Effector CD4-positive, alpha-beta T cell (primary cell): ENCODE measurements around the gene FOXF2.

Experiments
- DNase-seq: peaks from one replicate; pipeline ENCODE4 v3.0.0-alpha.2; 2020

The FOXF2 gene

DNA sequence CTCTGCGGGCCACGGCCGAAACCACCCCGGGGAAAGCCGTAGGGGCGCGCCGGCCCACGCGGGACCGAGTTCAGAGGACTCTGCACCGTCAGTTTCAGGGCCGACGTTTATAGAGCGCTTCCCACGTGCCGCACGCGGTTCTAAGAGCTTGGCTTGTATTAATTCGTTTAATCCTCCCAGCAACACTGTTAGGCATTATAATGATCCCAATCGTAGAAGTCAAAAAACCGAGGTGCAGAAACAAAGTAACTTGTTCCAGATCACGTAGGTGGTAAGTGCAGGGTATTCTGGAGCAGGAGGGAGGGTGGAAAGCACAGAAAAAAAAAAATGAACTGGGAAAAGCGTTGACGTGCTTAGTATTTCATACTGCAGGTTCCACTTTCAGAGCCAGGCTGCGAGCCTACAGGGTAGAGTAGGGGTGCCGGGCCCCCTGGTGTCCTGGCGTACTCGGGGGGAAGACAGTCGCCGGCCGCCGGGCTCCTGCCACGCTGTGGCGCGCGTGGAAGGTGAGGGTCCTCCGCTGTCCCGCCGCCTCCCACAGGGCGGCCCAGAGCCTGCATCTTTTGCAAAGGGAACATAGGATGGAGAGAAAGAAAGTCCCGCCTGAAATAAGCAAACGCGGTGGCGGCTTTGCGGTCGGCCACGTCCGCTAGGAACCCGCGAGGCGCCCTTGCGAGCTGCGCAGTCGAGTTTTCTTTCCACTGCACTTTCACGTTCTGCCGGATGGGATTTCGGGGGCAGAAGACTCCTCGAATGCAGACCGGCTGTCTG is 10.2 kb upstream of the FOXF2 start:
- no peak for DNase-seq

DNA sequence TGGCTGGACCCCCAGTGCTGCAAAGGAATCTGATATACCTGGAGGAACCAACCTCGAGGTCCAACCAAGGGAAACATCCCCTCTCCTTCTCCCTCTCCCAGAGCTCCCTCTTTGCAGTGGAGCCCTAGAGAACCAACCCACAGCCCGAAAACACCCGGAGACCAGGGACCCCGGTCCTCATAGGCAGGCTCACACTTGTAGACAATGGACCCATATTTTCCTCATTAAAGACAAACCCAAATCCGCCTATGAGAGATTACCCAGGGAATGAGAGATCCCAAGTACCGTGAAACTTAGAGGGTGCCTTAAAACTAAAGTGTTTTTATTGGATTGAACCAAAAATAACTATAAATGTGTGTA is 9.6 kb upstream of the FOXF2 start:
- no peak for DNase-seq

DNA sequence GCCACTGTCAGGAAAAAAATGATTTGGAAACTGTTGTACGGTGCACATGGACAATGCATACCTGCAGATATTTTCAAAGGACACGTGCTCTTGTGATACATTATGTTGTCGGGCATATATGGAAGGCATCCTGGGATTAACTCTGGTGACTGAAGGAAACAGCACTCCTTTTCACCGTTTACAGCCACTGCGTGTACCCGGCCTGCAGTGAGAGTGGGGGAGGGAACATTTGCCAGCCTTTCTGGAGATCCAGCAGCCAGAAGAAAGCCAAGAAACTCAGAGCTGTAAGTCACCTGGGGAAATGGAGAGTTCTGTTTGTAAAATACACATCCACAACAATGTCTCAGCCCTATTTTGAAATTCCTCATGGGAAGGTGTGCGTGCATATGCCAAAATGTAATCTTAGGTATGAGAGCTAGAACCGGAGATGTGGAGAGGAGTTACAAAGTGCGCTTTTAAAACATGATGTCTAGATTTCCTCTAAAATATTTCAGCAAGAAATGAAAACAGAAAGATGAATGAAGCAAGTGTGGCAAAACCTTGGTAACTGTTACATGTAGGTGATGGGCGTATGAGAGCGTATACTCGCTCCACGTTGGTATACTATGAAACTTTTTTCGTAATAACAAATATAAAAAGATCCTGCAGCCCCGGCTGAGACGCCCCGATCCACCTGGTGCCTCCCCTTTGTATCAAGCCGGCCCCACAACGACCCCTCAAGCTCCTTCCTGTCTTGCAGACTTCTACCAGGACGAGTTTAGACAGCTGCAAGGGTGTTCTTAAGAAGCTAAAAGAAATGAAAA is 8.6 kb upstream of the FOXF2 start:
- DNase-seq: no peak

DNA sequence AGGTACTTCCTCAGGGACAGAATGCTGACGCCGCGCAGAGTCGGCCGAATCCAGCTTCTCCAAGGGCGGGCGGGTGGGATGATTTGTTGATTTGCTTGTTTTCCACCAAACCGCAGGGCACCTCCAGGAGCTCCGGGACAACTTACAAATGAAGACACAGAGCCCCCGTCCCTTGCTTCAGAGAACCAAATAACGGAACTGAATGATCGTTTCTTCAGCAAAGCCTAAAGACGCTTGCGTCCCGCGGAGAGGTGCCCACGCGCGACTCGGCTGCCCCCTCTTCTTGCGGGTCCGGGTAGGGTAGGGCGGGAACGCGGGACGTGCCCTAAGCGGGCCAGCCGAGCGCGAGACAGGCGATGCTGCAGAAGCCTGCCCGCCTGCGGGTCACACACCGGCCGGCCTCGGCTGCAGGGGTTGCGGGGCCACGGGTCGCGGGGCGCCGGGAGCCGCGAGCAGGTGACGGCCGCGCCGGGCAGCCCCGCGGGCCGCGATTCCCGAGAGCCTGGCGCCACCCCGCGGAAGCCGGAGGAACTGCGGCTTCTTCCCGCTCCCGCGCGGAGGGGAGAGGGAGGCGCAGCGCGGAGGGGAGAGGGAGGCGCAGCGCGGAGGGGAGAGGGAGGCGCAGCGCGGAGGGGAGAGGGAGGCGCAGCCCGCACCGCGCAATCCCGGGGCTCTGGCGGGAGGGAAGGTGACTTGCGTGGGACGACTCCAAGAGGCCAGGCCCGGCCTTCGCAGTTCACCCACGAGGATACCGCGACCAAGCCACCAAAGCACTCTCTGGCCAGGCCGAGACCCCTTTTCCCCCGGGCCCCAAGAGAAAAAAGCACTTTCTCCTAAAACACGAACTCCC is 7.7 kb upstream of the FOXF2 start:
- peak; percentile 29 for DNase-seq

DNA sequence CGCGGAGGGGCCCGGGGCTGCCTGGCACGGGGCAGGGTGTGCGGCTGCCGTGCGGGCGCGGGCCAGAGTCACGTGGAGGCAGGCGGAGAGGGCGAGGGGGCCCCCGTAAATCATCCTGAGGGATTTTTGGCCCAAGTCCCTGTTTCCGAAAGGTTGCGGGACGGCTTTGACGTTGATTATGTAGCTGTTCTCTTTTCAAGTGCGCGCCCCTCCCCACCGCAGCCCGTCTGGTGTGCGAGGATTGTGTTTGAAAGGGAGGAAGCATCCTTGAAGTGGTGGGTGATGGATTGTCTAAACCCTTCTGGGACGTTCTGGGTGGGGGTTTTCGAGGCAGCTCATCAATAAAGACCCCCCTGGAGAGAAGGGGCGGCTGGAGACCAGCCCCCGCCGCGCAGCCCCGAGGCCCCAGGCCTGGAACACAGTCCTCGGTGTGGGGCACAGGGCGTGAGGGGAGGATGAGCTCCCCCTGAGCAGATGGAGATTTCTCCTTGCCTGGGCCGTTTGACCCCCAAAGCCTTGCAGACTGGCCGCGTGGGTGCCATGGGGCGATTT is 7.0 kb upstream of the FOXF2 start:
- no peak for DNase-seq

DNA sequence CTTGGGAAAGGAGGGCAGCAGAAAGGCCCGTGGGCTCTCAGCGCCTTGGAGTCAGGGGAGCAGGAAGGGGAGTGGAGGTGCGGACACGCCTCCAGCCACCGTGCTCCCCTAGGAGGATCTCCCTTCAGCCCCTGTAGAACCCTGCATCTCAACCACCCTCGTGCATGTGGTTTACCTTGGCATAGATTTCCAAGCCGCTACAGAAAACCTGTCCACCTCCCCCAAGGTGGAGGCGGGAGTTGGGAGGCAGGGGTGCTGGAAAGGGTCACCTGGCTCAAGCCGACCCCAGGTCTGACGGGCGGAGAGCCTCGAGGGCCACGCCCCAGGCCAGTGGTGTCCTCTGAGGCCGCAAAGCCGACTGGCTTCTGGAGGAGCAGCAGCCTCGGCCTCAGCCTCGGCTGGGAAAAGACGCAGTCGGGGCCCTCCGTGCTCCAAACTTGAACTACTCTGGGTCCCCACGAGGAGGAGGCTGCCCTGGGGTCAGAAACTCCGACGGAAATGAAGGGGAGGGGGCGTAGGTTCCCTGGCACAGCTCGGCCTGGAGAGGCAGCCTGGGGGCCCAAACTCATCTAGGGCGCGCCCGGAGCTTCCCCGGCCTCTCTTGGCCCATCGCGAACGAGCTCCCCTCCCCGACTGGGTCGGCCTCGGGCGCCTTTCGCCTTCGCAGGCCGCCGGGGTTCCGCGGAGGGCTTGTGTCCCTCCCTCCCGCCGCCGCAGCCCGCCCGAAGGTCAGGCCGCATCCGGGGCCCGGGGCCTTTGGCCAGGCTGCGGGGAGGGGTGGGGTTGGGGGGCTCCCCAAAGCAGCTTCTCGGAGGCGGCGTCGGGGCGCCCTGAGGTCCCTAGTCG is 6.3 kb upstream of the FOXF2 start:
- no peak for DNase-seq

DNA sequence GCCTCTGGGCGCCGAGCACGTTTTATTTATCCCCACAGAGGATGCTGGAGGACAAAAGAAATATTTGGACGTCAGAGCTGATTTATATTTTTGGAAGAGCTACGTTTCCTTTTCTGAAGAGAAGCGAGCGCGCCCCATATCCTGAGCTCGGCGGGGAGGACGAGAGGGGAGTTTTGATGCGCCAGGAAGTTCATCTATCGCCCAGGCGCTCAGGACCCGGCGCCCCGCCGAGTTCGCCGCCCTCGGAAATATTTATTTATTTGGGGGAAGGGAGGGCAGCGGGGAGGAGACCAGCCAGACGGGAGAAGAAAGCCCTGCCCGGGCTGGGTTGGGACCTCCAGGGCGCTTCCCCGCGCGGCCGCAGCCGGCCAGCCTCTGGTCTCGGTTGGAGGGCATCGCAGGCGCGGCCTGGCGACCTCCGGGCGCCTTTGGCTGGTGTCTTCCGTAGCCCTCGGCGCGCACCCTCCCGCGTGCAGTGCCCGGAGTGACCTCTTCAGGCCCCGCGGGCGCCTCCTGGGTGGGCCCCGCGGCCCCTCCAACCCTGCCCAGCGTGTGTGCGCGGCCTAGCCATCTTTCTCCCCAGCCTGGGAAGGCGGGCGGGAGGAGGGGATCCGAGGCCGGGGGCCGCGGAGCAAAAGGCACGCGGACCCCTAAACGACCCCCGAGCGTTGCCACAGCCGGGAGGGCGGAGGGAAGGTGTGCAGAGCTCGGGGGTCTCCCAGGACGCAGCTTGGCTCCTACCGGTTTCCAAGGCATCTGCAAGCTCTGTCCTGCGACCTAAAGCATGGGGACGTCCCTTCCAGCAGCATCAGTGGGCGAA is 5.4 kb upstream of the FOXF2 start:
- DNase-seq: no peak

DNA sequence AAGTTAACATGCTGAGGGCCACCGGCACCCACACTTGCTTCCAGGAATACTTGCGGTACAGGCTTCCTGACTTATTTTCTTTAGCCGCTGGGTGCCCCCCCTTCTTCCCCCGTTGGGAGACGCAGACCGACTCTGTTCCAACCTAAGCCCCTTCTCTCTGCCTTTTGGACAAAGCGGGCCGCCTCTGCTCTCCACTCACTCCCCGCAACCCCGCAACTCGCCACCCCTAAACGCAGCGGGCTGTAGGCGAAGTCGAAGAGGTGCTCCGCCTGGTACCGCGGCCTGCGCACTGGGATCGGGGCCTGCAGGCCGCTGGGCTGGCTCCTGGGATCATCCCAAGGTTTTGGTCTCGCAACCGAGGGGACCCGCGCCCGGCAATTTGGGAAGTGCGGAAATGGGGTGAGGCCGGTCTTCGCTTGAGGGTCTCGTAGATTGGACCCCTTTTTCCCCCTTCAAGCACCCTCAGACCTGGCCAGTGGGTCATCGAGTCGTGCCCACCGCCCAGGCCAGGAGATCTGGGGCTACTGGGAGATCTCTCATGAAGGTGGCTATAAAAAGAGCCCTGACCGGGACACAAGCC is 4.7 kb upstream of the FOXF2 start:
- no peak for DNase-seq

DNA sequence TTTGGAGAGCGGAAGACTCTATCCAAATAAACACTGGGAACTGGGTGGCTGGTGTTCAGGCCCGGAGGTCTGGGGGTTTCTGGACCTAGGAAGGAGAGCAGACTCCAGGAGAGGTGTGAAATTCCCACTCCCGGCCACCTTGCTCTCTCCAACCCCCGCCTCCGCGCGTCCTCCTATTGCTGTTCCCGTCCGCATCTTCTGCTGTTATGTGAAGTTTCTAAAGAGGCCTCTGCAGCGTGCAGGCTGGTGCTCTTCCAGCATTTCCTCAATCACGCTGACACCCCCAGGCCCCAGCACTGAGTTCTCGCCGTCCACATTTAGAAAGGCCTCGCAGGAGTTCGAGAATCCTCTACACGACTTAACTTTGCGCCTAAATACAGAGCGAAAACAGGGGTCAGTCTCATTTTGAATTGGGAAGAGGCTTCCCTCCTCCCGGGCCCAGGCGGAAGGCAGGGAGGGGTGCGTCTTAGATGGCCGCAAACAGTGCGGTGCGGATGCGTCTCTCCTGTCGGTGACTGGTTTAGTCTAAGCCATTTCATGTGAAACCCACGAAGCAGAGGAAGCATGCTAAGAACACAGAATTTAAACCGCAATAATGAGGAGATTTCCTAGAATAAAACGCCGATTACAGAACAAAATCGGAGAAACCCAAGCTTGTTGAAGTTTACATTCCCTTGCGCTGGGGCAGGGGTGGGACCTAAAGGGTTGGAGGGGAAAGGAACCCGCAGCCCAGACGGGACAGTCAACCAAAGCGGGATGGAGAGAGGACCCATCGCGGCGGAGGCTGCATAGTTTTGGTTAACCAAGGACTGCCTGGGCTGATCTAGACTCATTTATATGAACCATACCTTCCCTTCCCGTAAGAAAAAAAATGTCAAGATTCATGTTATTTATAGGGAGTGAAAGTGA is 4.0 kb upstream of the FOXF2 start:
- no peak for DNase-seq

DNA sequence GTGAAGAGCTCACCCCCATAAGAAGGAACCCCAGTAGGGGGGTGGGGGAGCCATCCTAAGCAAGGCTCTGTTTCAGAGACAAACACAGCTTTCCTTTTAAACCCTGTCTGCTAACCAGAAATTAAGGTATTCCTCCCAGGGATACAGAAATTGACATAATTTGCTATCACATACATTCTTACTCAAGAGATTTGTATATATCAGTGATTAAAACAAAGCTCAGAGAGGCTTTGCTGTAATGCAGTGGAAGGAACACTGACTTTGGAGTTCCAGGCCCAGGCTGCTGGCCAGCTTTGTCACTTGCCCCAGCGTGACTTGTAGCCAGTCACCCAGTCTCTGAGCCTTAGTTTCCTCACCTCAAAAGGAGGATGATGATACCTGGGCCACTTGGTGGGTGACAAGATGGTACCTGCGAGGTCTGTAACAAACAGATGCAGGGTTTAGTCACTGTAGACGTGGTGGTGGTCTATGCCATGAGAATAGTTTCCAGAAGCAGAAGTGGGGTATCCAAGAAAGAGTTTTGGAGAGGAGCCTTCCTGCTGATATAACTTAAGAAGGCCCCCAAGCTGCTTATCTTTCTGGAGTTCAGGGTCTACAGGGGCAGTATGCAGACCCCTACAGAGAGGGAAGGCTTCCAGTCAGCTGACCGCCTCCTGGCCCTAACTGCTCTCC is 3.2 kb upstream of the FOXF2 start:
- no peak for DNase-seq

DNA sequence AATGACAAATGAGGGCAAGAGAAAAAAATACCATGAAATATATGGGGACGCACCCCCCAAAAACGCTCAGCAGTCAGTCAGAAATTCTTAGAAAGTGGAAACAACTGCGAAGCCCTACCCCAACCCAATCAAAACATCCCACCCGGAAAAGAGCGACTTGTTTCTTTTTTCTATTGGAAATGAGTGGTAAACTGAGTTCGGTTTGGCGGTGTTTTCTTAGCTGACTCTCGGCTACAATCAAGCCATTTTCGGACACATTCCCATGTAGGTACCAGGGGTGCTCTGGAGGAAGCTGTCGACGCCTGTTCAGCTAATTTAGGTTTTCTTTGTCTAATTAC is 1.9 kb upstream of the FOXF2 start:
- no peak for DNase-seq

DNA sequence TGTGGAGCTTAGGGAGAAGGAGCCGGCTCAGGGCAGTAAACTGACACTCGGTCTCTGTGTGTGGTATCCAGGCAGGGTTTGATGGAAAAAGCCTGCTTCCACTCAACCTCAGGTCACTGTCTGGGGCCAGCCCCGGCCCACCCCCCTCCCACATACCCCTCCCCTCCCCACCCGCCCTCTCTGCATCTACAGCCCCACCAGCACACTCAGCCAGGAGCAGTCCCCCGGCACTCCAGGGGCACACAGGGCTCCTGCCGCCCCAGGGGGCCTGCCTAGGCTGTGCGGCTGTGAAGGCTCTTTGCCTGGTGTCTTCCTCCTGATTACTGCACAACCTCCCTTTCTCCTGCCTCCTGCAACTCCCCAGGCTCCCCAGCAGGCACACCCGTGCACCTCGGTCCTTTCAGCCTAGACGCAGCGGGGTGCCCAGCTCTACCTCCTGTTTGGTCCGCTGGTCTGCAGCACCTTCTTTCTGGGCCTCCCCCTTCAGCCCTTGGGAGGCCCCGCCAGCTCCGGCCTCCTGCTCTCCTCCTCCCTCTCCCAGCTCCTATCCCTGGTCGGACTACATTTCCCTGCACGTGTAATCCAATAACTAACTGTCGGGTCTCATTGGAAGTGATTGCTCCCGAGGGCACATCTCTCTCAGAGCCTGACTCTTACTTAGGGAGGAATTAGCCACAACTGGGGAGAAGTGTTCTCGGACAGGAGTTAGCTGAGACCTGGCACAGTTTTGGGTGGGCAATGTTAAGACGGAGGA is 1.3 kb upstream of the FOXF2 start:
- DNase-seq: no peak

DNA sequence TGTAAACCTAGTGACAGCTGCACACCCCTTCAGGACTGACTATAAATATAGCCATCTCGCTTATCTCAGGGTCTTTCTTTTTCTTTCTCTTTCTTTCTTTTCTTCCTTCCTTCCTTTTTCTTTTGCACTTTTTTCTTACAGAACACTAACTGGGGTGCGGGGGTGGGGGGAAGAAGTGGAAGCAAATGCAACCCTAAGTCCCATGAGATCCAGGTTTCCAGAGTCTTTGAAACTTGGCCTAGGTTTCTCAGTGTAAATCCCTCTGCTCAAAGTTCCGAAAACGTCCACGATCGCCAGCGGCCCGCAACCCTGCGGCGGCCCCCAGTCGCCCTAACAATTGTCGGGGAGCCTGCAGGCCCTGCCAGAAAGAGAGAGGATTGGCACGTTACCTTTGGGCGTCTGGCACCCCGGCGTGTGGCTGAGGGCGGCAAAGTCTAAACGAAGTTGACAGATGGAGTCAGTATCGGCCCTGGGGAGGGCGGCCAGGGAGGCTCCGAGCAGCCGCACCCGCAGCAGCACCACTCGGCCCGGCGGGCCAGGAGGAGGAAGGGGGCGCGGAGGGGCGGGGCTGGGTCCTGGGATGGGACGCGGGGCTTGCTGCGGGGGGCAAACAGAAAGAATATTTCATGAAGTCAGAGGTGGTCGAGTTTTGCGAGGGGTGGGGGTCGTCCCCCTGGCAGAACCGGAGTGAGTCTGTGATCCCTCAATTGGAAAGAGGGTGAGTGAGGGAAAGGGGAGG is 577 bp upstream of the FOXF2 start:
- DNase-seq: no peak

DNA sequence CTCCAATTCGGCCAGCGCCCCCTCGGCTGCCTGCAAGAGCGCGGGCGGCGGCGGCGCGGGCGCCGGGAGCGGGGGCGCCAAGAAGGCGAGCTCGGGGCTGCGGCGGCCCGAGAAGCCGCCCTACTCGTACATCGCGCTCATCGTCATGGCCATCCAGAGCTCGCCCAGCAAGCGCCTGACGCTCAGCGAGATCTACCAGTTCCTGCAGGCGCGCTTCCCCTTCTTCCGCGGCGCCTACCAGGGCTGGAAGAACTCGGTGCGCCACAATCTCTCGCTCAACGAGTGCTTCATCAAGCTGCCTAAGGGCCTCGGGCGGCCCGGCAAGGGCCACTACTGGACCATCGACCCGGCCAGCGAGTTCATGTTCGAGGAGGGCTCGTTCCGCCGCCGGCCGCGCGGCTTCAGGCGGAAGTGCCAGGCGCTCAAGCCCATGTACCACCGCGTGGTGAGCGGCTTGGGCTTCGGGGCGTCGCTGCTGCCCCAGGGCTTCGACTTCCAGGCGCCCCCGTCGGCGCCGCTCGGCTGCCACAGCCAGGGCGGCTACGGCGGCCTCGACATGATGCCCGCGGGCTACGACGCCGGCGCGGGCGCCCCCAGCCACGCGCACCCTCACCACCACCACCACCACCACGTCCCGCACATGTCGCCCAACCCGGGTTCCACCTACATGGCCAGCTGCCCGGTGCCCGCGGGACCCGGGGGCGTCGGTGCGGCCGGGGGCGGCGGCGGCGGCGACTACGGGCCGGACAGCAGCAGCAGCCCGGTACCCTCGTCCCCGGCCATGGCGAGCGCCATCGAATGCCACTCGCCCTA is 963 bp downstream of the FOXF2 start:
- no peak for DNase-seq

DNA sequence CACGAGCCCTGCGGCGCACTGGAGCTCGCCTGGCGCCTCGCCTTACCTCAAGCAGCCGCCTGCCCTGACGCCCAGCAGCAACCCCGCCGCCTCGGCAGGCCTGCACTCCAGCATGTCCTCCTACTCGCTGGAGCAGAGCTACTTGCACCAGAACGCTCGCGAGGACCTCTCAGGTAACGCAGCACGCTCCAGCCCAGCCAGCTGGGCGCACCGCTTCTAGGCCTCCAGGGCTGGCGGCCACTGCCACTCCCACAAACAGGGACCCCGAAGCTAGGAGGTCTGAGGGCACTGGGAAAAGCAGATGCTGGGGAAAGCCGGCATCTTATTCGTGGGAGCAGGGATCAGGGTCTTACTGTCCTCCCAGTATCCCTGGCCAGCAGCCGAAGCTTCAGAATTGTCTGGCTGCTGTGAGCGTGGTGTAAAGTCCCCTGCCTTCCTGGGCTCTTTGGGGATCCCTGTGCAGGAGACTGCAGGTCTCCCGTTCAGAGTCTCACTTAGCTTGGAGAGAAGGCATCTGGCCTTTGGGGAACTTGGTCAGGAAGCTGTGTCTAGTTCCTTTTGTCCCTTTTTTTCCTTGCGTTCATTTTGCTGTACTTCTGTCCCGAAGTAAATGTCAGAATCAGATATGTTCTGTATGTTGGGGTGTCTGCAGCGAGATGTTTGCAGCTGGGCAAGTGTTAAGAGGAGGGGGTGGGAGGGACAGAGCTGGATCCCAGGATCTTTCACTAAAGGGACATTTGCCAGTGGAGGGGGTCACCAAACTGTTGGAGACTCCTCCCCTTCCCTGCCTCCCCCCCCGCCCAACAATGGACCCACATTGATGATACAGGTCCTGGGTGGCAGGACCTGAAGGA is 1.8 kb downstream of the FOXF2 start:
- DNase-seq: no peak

DNA sequence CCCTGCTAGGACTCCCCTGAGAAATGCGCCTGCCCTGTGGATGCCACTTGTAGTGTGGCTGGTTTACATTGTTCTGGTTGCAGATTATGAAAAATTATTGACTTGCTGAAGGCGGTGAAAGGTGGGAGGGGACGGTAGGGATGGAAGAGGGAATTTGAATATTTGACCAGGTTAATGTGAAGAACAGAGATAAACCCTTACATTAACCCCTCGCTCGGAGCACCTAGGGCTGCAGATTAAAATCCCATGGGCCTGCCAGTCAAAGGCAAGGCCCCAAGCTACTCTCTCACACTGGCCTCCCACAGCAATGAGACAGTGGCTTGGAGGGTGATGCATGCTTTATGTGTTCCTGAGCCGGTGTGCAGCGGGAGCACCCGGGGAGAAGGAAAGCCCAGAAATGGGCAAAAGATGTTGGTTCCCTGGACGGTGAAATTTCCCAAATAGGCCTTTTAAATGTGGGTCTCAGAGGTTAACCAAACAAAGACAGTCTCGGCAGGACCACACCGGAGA is 2.5 kb downstream of the FOXF2 start:
- DNase-seq: no peak
